ENCODE data around the gene NCL.
"Not testable (repeated sequence)": the region's sequence is repeated elsewhere in the genome, so short reads cannot be mapped to it uniquely, and the experiment has no call there.

DNA sequence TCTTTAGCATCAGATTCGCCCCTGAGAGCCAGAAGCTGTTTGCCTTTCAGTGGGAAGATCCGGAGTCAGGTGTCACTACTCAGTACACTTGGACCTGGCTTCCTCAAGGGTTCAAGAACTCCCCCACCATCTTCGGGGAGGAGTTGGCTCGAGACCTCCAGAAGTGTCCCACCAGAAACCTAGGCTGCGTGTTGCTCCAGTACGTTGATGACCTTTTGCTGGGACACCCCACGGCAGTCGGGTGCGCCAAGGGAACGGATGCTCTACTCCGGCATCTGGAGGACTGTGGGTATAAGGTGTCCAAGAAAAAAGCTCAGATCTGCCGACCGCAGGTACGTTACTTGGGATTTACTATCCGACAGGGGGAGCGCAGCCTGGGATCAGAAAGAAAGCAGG is 60.1 kb downstream of the NCL start:
- TF ChIP-seq, protein P1, sequence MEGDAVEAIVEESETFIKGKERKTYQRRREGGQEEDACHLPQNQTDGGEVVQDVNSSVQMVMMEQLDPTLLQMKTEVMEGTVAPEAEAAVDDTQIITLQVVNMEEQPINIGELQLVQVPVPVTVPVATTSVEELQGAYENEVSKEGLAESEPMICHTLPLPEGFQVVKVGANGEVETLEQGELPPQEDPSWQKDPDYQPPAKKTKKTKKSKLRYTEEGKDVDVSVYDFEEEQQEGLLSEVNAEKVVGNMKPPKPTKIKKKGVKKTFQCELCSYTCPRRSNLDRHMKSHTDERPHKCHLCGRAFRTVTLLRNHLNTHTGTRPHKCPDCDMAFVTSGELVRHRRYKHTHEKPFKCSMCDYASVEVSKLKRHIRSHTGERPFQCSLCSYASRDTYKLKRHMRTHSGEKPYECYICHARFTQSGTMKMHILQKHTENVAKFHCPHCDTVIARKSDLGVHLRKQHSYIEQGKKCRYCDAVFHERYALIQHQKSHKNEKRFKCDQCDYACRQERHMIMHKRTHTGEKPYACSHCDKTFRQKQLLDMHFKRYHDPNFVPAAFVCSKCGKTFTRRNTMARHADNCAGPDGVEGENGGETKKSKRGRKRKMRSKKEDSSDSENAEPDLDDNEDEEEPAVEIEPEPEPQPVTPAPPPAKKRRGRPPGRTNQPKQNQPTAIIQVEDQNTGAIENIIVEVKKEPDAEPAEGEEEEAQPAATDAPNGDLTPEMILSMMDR (IDR thresholded peaks at IDR 0.05; ENCODE audit: insufficient read depth, low read depth, low read length) = not testable (repeated sequence)
- not testable (repeated sequence) for TF ChIP-seq EZH2 (IDR thresholded peaks at IDR 0.05; ENCODE audit: insufficient read depth, low read length)

All from astrocyte (in vitro differentiated cells and primary cell).